ENCODE results near the gene GPR156. TPM values are rescaled to one million over a fixed set of nuclear protein-coding genes. Genes with fewer than 3 reads are reported as not detected.

GPR156 gene
- polyA plus RNA-seq, 1 donor from 2014 or later = 0.22 TPM

DNA sequence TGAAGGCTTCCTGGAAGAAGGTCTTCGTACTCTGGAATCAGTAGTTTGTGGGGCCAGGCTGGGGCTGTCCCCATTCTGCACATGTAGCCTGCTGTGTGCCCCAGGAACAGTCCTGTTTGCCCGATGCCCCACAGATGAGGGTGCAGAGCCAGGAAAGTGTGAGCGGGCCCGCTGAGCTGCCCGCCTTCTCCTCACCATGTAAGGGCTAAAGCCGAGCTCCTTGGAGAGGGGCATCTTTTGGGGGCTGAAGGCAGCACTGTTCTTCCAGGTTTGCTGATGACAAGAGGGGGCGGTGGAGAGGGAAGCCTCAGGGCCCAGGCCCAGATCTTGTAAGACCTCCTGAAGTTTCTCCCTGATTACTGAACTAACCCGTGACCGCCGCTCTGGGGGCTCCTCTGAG, 117.5 kb downstream of the GPR156 start:
- H3K27me3 ChIP-seq (ENCODE audit: insufficient read depth, low read depth, low read length) = no peaks in the 10 kb centered on the region
- no peaks in the 10 kb centered on the region for H3K79me2 ChIP-seq (replicated peaks; ENCODE audit: insufficient read depth, low read length)
- no peak overlapping the region for H3K4me2 ChIP-seq (ENCODE audit: low read length)
- H3K27ac ChIP-seq (ENCODE audit: low read length) = no peak overlapping the region
- H3K9ac ChIP-seq (ENCODE audit: low read length) = no peak overlapping the region
- H2AFZ ChIP-seq (ENCODE audit: low read depth, low read length) = no peak overlapping the region
- no peaks in the 10 kb centered on the region for H4K20me1 ChIP-seq (ENCODE audit: insufficient read depth)
- H3K9me2 ChIP-seq (ENCODE audit: insufficient read depth, low read length) = no peaks in the 10 kb centered on the region
- H3F3A ChIP-seq (ENCODE audit: insufficient read depth, low read length, poor library complexity, severe bottlenecking) = no peaks in the 10 kb centered on the region
- no peaks in the 10 kb centered on the region for H3K36me3 ChIP-seq (ENCODE audit: insufficient read depth, low read length)
- no peaks in the 10 kb centered on the region for H3K9me3 ChIP-seq (ENCODE audit: low read length)
- no peak overlapping the region for H3K4me3 ChIP-seq (ENCODE audit: low read length)
- TF ChIP-seq TAF1 (IDR thresholded peaks at IDR 0.05; ENCODE audit: low read depth) = no peak
- no peak for TF ChIP-seq MXI1 (conservative IDR thresholded peaks at IDR 0.05; ENCODE audit: poor library complexity, severe bottlenecking)
- TF ChIP-seq EZH2 (IDR thresholded peaks at IDR 0.05; ENCODE audit: borderline replicate concordance, insufficient read depth, low read length, poor library complexity, severe bottlenecking) = no peak
- TF ChIP-seq SMC3 (conservative IDR thresholded peaks at IDR 0.05; ENCODE audit: poor library complexity) = no peak
- no peak for TF ChIP-seq POLR2AphosphoS5 (IDR thresholded peaks at IDR 0.05)
- no peak for TF ChIP-seq EP300 (conservative IDR thresholded peaks at IDR 0.05; ENCODE audit: poor library complexity, severe bottlenecking)
- TF ChIP-seq, protein P1, sequence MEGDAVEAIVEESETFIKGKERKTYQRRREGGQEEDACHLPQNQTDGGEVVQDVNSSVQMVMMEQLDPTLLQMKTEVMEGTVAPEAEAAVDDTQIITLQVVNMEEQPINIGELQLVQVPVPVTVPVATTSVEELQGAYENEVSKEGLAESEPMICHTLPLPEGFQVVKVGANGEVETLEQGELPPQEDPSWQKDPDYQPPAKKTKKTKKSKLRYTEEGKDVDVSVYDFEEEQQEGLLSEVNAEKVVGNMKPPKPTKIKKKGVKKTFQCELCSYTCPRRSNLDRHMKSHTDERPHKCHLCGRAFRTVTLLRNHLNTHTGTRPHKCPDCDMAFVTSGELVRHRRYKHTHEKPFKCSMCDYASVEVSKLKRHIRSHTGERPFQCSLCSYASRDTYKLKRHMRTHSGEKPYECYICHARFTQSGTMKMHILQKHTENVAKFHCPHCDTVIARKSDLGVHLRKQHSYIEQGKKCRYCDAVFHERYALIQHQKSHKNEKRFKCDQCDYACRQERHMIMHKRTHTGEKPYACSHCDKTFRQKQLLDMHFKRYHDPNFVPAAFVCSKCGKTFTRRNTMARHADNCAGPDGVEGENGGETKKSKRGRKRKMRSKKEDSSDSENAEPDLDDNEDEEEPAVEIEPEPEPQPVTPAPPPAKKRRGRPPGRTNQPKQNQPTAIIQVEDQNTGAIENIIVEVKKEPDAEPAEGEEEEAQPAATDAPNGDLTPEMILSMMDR (IDR thresholded peaks at IDR 0.05; ENCODE audit: poor library complexity, severe bottlenecking) = no peak

DNA sequence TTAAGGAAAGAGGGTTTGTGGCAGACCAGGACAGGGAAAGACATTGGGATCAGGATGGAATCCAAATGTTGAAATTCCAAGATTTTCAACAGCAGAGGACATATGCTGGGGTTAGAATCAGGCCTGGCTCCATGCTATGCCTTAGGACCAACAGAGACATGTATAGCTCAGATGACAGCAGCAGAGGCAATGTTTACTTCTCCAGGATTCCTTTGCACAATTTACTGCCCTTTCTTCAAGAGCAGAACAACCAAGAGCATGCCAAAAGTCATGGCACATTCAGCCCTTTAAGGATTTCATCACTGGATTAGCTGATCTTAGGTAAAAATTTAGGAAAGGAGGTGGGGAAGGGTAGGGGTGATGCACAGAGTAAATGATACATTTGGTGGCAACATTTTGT, 121.2 kb downstream of the GPR156 start:
- Histone ChIP-seq H3K9ac (ENCODE audit: low read length) (no peak overlapping the region), H3K4me2 (ENCODE audit: low read length) (no peak overlapping the region), H3K79me2 (replicated peaks; ENCODE audit: insufficient read depth, low read length) (no peaks in the 10 kb centered on the region), H3K36me3 (ENCODE audit: insufficient read depth, low read length) (no peaks in the 10 kb centered on the region), H3K27me3 (ENCODE audit: insufficient read depth, low read depth, low read length) (no peaks in the 10 kb centered on the region), H3K4me3 (ENCODE audit: low read length) (no peak overlapping the region), H2AFZ (ENCODE audit: low read depth, low read length) (no peak overlapping the region), H3K27ac (ENCODE audit: low read length) (no peak overlapping the region), H3F3A (ENCODE audit: insufficient read depth, low read length, poor library complexity, severe bottlenecking) (no peaks in the 10 kb centered on the region), H4K20me1 (ENCODE audit: insufficient read depth) (no peaks in the 10 kb centered on the region), H3K9me3 (ENCODE audit: low read length) (no peaks in the 10 kb centered on the region), H3K9me2 (ENCODE audit: insufficient read depth, low read length) (no peaks in the 10 kb centered on the region)
- no peak for TF ChIP-seq EZH2 (IDR thresholded peaks at IDR 0.05; ENCODE audit: borderline replicate concordance, insufficient read depth, low read length, poor library complexity, severe bottlenecking)
- TF ChIP-seq, protein P1 (IDR thresholded peaks at IDR 0.05; ENCODE audit: poor library complexity, severe bottlenecking) = no peak
- TF ChIP-seq RAD21 (conservative IDR thresholded peaks at IDR 0.05) = no peak
- TF ChIP-seq EP300 (conservative IDR thresholded peaks at IDR 0.05; ENCODE audit: poor library complexity, severe bottlenecking) = no peak
- no peak for TF ChIP-seq MXI1 (conservative IDR thresholded peaks at IDR 0.05; ENCODE audit: poor library complexity, severe bottlenecking)

GRCh38 chr3:120163026-120163425, 122.0 kb downstream of the GPR156 start:
- H3K4me3 ChIP-seq (ENCODE audit: low read length) = no peak overlapping the region
- no peaks in the 10 kb centered on the region for H3K79me2 ChIP-seq (replicated peaks; ENCODE audit: insufficient read depth, low read length)
- no peaks in the 10 kb centered on the region for H3K36me3 ChIP-seq (ENCODE audit: insufficient read depth, low read length)
- H3F3A ChIP-seq (ENCODE audit: insufficient read depth, low read length, poor library complexity, severe bottlenecking) = no peaks in the 10 kb centered on the region
- TF ChIP-seq EP300 (conservative IDR thresholded peaks at IDR 0.05; ENCODE audit: poor library complexity, severe bottlenecking) (no peak), RAD21 (conservative IDR thresholded peaks at IDR 0.05) (no peak), TAF1 (IDR thresholded peaks at IDR 0.05; ENCODE audit: low read depth) (no peak), SMC3 (conservative IDR thresholded peaks at IDR 0.05; ENCODE audit: poor library complexity) (no peak), POLR2AphosphoS5 (IDR thresholded peaks at IDR 0.05) (no peak), REST (IDR thresholded peaks at IDR 0.05; ENCODE audit: borderline replicate concordance) (no peak), MXI1 (conservative IDR thresholded peaks at IDR 0.05; ENCODE audit: poor library complexity, severe bottlenecking) (no peak), EZH2 (IDR thresholded peaks at IDR 0.05; ENCODE audit: borderline replicate concordance, insufficient read depth, low read length, poor library complexity, severe bottlenecking) (no peak)
- TF ChIP-seq, protein P1 (IDR thresholded peaks at IDR 0.05; ENCODE audit: poor library complexity, severe bottlenecking) = no peak
- H3K9me2 ChIP-seq (ENCODE audit: insufficient read depth, low read length) = no peaks in the 10 kb centered on the region
- no peak overlapping the region for H3K9ac ChIP-seq (ENCODE audit: low read length)
- no peaks in the 10 kb centered on the region for H4K20me1 ChIP-seq (ENCODE audit: insufficient read depth)
- no peak overlapping the region for H3K27ac ChIP-seq (ENCODE audit: low read length)
- H3K9me3 ChIP-seq (ENCODE audit: low read length) = no peaks in the 10 kb centered on the region
- no peak overlapping the region for H3K4me2 ChIP-seq (ENCODE audit: low read length)
- H3K27me3 ChIP-seq (ENCODE audit: insufficient read depth, low read depth, low read length) = no peaks in the 10 kb centered on the region
- no peak overlapping the region for H2AFZ ChIP-seq (ENCODE audit: low read depth, low read length)
